Spleen (tissue), 11 donors: ENCODE results near the gene TRIM33. TPM values are rescaled to one million over a fixed set of nuclear protein-coding genes. Genes with fewer than 3 reads are reported as not detected.
A peak's percentile ranks its signal among the peaks of the same experiment; 100 is the strongest.

ENCODE experiments used
- DNase-seq: peaks from one replicate; pipeline ENCODE4 v3.0.0-alpha.2; 2020
- H3K27ac ChIP-seq, 8 donors: fragments of 200-600 bp; sonication (generic) in 7 of 8; 1 replicate in 4 of 8; 2 replicates in 4 of 8; pipeline versions ENCODE4 v1.5.0 to v1.8.0; 2016 to 2021; ENCODE audit warnings: inconsistent platforms in 4 of 8, mild to moderate bottlenecking in 4 of 8, moderate library complexity in 1 of 8
- H3K27me3 ChIP-seq, 7 donors: fragments of 200-600 bp; sonication (generic) in 6 of 7; replicated peaks in 1 of 7; 1 replicate in 4 of 7; 2 replicates in 3 of 7; pipeline versions ENCODE4 v1.5.0 to v1.8.0; 2016 to 2021; ENCODE audit warnings: inconsistent platforms in 3 of 7, mild to moderate bottlenecking in 1 of 7
- H3K36me3 ChIP-seq, 6 donors: fragments of 200-600 bp; sonication (generic) in 5 of 6; 1 replicate in 4 of 6; 2 replicates in 2 of 6; pipeline versions ENCODE4 v1.5.0 to v1.8.0; 2016 to 2021; ENCODE audit warnings: inconsistent platforms in 2 of 6
- H3K4me1 ChIP-seq, 6 donors: fragments of 200-600 bp; sonication (generic) in 5 of 6; 1 replicate in 3 of 6; 2 replicates in 3 of 6; pipeline versions ENCODE4 v1.5.0 to v1.8.0; 2016 to 2021; ENCODE audit warnings: inconsistent platforms in 3 of 6
- H3K4me3 ChIP-seq, 8 donors: fragments of 200-600 bp; sonication (generic) in 7 of 8; 1 replicate in 4 of 8; 2 replicates in 4 of 8; pipeline versions ENCODE4 v1.5.0 to v1.8.0; 2016 to 2021; ENCODE audit warnings: inconsistent platforms in 4 of 8, mild to moderate bottlenecking in 4 of 8, moderate library complexity in 2 of 8
- H3K9me3 ChIP-seq, 8 donors: fragments of 200-600 bp; sonication (generic) in 7 of 8; 1 replicate in 4 of 8; 2 replicates in 4 of 8; pipeline versions ENCODE4 v1.5.0 to v1.8.0; 2016 to 2021; ENCODE audit warnings: inconsistent platforms in 4 of 8
- POLR2A ChIP-seq, 3 donors: fragments of 450-650 bp; IDR thresholded peaks; one replicate each; pipeline ENCODE4 v1.5.1; 2017; ENCODE audit warnings: antibody characterized with exemption in 3 of 3, mild to moderate bottlenecking in 1 of 3
- POLR2AphosphoS5 ChIP-seq, 3 donors: sonication (generic); formaldehyde crosslinking; IDR thresholded peaks; one replicate each; pipeline ENCODE4 v1.5.1; 2017; ENCODE audit warnings: antibody characterized with exemption in 3 of 3
- WGBS, 5 donors: extraction: QIAGEN DNeasy Blood & Tissue Kit in 3 of 5; methylation state at CpG; one replicate each; pipeline versions ENCODE4 v1.1.5 to v1.1.7; 2013 to 2018; 5-methylcytosine and 5-hydroxymethylcytosine counted together
- intact Hi-C: fragments of 100-400 bp; cut with DNase I; formaldehyde crosslinking; loops from one replicate; pipeline ENCODE4 v1.15.0; 2023; ENCODE audit warnings: low total_unique reads
- polyA plus RNA-seq, 3 donors: library from polyadenylated mRNA; stranded (reverse); fragments of 200-250 nt; gene quantifications; one replicate each; pipeline ENCODE4 v1.2.1, GENCODE V29; 2013
- total RNA-seq, 7 donors: library from RNA; depleted of rRNA in 3 of 7; stranded (reverse); fragments of >200 nt in 3 of 7; fragmentation: NEBNext Ultra II Directional in 4 of 7; extraction: Animal tissue kit (Norgen Biotek cat#: 25700) in 4 of 7; gene quantifications; one replicate each; pipeline versions ENCODE4 v1.1.0 to v1.2.1, GENCODE V29; 2016 to 2021
- TF ChIP-seq, protein P1 (sequence below), 11 experiments: fragments of 200-600 bp in 7 of 11; fragments of 450-650 bp in 4 of 11; sonication (generic) in 4 of 11; IDR thresholded peaks in 8 of 11; conservative IDR thresholded peaks in 3 of 11; 1 replicate in 7 of 11; 2 replicates in 4 of 11; pipeline versions ENCODE4 v1.4.0 to v1.8.0; 2016 to 2021; ENCODE audit warnings: antibody characterized with exemption in 11 of 11, inconsistent platforms in 4 of 11, mild to moderate bottlenecking in 1 of 11
- donor health status: healthy with polysubstance abuse.
- donor health status: DM: no; HTN: no; CAD: no; lungs with moderate emphysema.
- donor health status: DM: no; HTN: no; CAD: no.
- donor health status: Bipolar disorder and iron deficiency.
- donor health status: healthy.
- donor health status: DM: no; HTN: no; CAD: no.
- donor health status: DM: yes; HTN: yes; CAD: no.

TRIM33 gene
- total and polyA plus RNA-seq, 10 donors = 8.9 to 59.4 (median 42.2) TPM

DNA sequence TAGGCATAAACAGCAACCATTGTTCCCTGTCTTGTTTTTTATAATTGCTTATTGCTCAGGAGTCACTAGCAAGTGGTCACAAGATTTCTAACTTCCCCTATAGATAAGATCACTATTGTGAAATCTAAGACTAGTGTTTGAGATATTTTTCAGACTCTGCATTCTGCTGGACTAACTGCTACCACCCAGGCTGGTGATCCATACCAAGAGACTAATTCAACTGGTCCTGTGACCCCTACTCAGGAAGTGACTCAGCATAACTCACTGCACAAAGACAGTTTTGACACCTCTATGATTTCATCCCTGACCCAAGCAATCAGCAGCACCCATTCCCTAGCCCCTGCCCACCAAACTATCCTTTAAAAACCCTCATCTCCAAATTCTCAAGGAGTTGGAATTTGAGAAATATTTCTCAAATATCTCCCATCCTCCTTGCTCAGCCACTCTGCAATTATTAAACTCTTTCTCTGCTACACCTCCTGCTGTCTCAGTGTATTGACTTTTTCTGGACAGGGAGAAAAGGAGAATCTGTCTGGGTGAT is 52.7 kb downstream of the TRIM33 start:
- intact Hi-C loops = no loop called here
- Histone ChIP-seq H3K36me3 (peaks cover 0 to 85% (median 33%) of the 10 kb centered on the region in 6 donors), H3K4me1 (peaks cover 0 to 25% (median 5%) of the 10 kb centered on the region in 6 donors), H3K9me3 (no peaks in the 10 kb centered on the region), H3K4me3 (peak overlapping the region in 1 of 8 donors; percentile 9), H3K27me3 (no peaks in the 10 kb centered on the region), H3K27ac (peak overlapping the region in 6 of 8 donors; percentile 17 to 68 (median 52))
- no peak for TF ChIP-seq POLR2AphosphoS5 (IDR thresholded peaks at IDR 0.05)
- no peak for TF ChIP-seq POLR2A (IDR thresholded peaks at IDR 0.05)
- TF ChIP-seq, protein P1, sequence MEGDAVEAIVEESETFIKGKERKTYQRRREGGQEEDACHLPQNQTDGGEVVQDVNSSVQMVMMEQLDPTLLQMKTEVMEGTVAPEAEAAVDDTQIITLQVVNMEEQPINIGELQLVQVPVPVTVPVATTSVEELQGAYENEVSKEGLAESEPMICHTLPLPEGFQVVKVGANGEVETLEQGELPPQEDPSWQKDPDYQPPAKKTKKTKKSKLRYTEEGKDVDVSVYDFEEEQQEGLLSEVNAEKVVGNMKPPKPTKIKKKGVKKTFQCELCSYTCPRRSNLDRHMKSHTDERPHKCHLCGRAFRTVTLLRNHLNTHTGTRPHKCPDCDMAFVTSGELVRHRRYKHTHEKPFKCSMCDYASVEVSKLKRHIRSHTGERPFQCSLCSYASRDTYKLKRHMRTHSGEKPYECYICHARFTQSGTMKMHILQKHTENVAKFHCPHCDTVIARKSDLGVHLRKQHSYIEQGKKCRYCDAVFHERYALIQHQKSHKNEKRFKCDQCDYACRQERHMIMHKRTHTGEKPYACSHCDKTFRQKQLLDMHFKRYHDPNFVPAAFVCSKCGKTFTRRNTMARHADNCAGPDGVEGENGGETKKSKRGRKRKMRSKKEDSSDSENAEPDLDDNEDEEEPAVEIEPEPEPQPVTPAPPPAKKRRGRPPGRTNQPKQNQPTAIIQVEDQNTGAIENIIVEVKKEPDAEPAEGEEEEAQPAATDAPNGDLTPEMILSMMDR (IDR thresholded peaks at IDR 0.05 in 8 of 11, conservative IDR thresholded peaks at IDR 0.05 in 3 of 11) = no peak
- no peak for DNase-seq

GRCh38 chr1:114457675-114458236 is 53.2 kb downstream of the TRIM33 start:
- Histone ChIP-seq H3K4me3 (peak overlapping the region in 1 of 8 donors; percentile 9), H3K36me3 (peaks cover 0 to 85% (median 34%) of the 10 kb centered on the region in 6 donors), H3K27me3 (no peaks in the 10 kb centered on the region), H3K9me3 (no peaks in the 10 kb centered on the region), H3K4me1 (peaks cover 0 to 25% (median 5%) of the 10 kb centered on the region in 6 donors), H3K27ac (peak overlapping the region in 6 of 8 donors; percentile 17 to 68 (median 52))
- intact Hi-C loops = no loop called here
- TF ChIP-seq POLR2A (IDR thresholded peaks at IDR 0.05) (no peak), POLR2AphosphoS5 (IDR thresholded peaks at IDR 0.05) (no peak)
- TF ChIP-seq, protein P1 (IDR thresholded peaks at IDR 0.05 in 8 of 11, conservative IDR thresholded peaks at IDR 0.05 in 3 of 11) = no peak
- WGBS, 5 donors = 74 to 97% (median 86%) methylated on average over 4 of the region's 4 CpGs
- no peak for DNase-seq

DNA sequence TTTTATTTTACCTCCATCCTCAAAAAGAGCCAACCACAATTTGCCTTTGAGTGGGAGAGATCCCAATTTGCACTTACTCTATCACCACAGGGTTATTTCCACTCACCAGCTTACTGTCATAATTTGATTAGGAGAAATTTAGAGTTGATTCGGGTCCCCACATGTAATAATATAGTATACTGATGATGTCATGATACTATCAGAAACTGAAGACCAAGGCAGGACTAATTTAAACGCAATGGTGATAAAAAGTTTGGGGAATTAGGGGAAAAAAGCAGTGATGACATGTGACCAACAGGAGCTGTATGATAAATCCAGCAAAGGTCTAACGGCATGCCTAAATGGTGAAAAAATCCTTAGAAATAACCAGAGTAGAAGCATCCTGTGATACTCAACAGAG is 54.4 kb downstream of the TRIM33 start:
- TF ChIP-seq POLR2AphosphoS5 (IDR thresholded peaks at IDR 0.05) (no peak), POLR2A (IDR thresholded peaks at IDR 0.05) (no peak)
- TF ChIP-seq, protein P1 (IDR thresholded peaks at IDR 0.05 in 8 of 11, conservative IDR thresholded peaks at IDR 0.05 in 3 of 11) = no peak
- DNase-seq = no peak
- Histone ChIP-seq H3K27ac (no peak overlapping the region), H3K9me3 (no peaks in the 10 kb centered on the region), H3K27me3 (no peaks in the 10 kb centered on the region), H3K36me3 (peaks cover 0 to 83% (median 31%) of the 10 kb centered on the region in 6 donors), H3K4me1 (peaks cover 0 to 25% (median 5%) of the 10 kb centered on the region in 6 donors), H3K4me3 (no peak overlapping the region)
- 96 to 99% (median 98%) methylated on average over 3 of the region's 3 CpGs for WGBS, 5 donors
- intact Hi-C loops = no loop called here

DNA sequence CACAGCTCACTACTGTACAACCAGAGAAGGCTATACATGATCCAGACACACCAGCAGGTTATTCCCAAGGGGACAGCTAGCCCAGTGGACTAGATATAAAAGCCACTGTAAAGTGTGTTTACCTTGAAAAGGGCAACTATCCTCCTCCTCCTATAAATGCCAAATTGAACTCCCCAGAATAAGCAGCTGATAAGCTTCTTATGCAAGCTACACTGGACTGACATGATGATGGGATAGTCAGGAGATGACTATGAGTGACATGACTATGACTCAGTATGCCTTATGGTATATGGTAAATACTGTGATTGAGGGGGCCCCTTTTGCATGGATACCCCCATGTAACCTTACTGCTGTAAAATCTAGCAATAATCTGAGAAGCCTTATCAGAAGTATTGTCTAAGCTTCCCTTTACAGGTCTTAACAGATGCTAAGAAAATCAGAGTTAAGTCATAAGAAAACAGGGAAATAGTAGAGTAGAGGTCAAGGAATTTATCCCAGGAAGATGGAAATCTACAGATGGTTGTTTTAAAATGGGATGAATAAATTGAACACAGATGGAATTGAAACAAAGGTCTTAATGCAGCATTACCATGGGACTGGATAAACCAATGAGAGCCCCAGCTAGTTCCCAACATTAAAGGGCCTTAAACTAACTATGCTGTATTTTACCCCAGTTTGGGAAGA is 55.8 kb downstream of the TRIM33 start:
- TF ChIP-seq POLR2A (IDR thresholded peaks at IDR 0.05) = no peak
- TF ChIP-seq POLR2AphosphoS5 (IDR thresholded peaks at IDR 0.05) = no peak
- TF ChIP-seq, protein P1 (IDR thresholded peaks at IDR 0.05 in 8 of 11, conservative IDR thresholded peaks at IDR 0.05 in 3 of 11) = no peak
- no peak for DNase-seq
- Histone ChIP-seq H3K27me3 (no peaks in the 10 kb centered on the region), H3K36me3 (peaks cover 0 to 84% (median 29%) of the 10 kb centered on the region in 6 donors), H3K4me1 (peaks cover 0 to 25% (median 5%) of the 10 kb centered on the region in 6 donors), H3K4me3 (no peak overlapping the region), H3K27ac (no peak overlapping the region), H3K9me3 (no peaks in the 10 kb centered on the region)
- intact Hi-C loops = no loop called here
